Liver (tissue), 9 donors: ENCODE data around the gene GFM1. TPM values are rescaled to one million over a fixed set of nuclear protein-coding genes. Genes with fewer than 3 reads are reported as not detected.

Experiments
- DNase-seq: peaks from one replicate; pipeline ENCODE4 v3.0.0-alpha.2; 2017; ENCODE audit warnings: low spot score
- H3K27ac ChIP-seq, 2 donors: one replicate each; pipeline ENCODE4 v1.7.0; 2013; ENCODE audit warnings: inconsistent platforms in 2 of 2, low read length in 2 of 2, control low read depth in 1 of 2, low read depth in 1 of 2, mild to moderate bottlenecking in 1 of 2
- H3K27me3 ChIP-seq, 4 donors: one replicate each; pipeline versions ENCODE4 v1.6.1 to v1.7.0; 2013; ENCODE audit warnings: low read length in 3 of 4, inconsistent platforms in 1 of 4, mild to moderate bottlenecking in 1 of 4, moderate library complexity in 1 of 4; ENCODE audit not compliant: control insufficient read depth in 4 of 4, insufficient read depth in 4 of 4
- H3K36me3 ChIP-seq, 4 donors: one replicate each; pipeline versions ENCODE4 v1.6.1 to v1.7.0; 2013; ENCODE audit warnings: low read length in 3 of 4, mild to moderate bottlenecking in 3 of 4, low read depth in 1 of 4, moderate library complexity in 1 of 4; ENCODE audit not compliant: control insufficient read depth in 4 of 4, insufficient read depth in 3 of 4
- H3K4me1 ChIP-seq, 4 donors: one replicate each; pipeline versions ENCODE4 v1.6.1 to v1.7.0; 2013; ENCODE audit warnings: low read length in 3 of 4, mild to moderate bottlenecking in 3 of 4, moderate library complexity in 1 of 4; ENCODE audit not compliant: control insufficient read depth in 4 of 4, insufficient read depth in 4 of 4
- H3K4me3 ChIP-seq, 3 donors: one replicate each; pipeline versions ENCODE4 v1.6.1 to v1.7.0; 2013; ENCODE audit warnings: low read length in 3 of 3, control low read depth in 1 of 3, low read depth in 1 of 3, mild to moderate bottlenecking in 1 of 3
- H3K9ac ChIP-seq, 2 donors: one replicate each; pipeline ENCODE4 v1.7.0; 2013; ENCODE audit warnings: low read length in 2 of 2, mild to moderate bottlenecking in 2 of 2, moderate library complexity in 2 of 2, control low read depth in 1 of 2, low read depth in 1 of 2
- H3K9me3 ChIP-seq, 4 donors: one replicate each; pipeline versions ENCODE4 v1.6.1 to v1.7.0; 2013; ENCODE audit warnings: low read length in 3 of 4; ENCODE audit not compliant: control insufficient read depth in 4 of 4
- EGR1 ChIP-seq, 2 donors: IDR thresholded peaks; 2 replicates each; pipeline ENCODE4 v1.6.1; 2016 to 2018; ENCODE audit warnings: antibody characterized with exemption in 2 of 2, low read depth in 2 of 2
- GABPA ChIP-seq, 2 donors: IDR thresholded peaks in 1 of 2; conservative IDR thresholded peaks in 1 of 2; 2 replicates each; pipeline ENCODE4 v1.6.1; 2016; ENCODE audit warnings: antibody characterized with exemption in 2 of 2, mild to moderate bottlenecking in 1 of 2, moderate library complexity in 1 of 2
- HNF4G ChIP-seq: IDR thresholded peaks from 2 replicates; pipeline ENCODE4 v1.6.1; 2016; ENCODE audit warnings: antibody characterized with exemption
- JUND ChIP-seq, 2 donors: IDR thresholded peaks; 2 replicates each; pipeline ENCODE4 v1.6.1; 2016; ENCODE audit warnings: antibody characterized with exemption in 2 of 2
- NR2F2 ChIP-seq: IDR thresholded peaks from 2 replicates; pipeline ENCODE4 v1.6.1; 2016; ENCODE audit warnings: antibody characterized with exemption
- REST ChIP-seq: IDR thresholded peaks from 2 replicates; pipeline ENCODE4 v1.6.1; 2016; ENCODE audit warnings: antibody characterized with exemption, mild to moderate bottlenecking
- YY1 ChIP-seq: IDR thresholded peaks from 2 replicates; pipeline ENCODE4 v1.6.1; 2016; ENCODE audit warnings: antibody characterized with exemption, mild to moderate bottlenecking
- ZBTB33 ChIP-seq: IDR thresholded peaks from 2 replicates; pipeline ENCODE4 v1.6.1; 2016; ENCODE audit warnings: antibody characterized with exemption
- WGBS: extraction: QIAGEN DNeasy Blood & Tissue Kit; methylation state at CpG from one replicate; pipeline ENCODE4 v1.1.7; 2013; 5-methylcytosine and 5-hydroxymethylcytosine counted together
- polyA plus RNA-seq, 2 donors: library from polyadenylated mRNA; stranded (reverse) in 1 of 2; unstranded in 1 of 2; fragments of 200-250 nt in 1 of 2; fragments of >200 nt in 1 of 2; fragmentation: Nextera tagmentation in 1 of 2; extraction: Ambion mirVana in 1 of 2; gene quantifications; one replicate each; pipeline versions ENCODE4 v1.2.1 to v1.2.3, GENCODE V29; 2013 to 2015
- total RNA-seq, 2 donors: library from RNA; depleted of rRNA; stranded (reverse); fragments of >200 nt; gene quantifications; one replicate each; pipeline ENCODE4 v1.2.3, GENCODE V29; 2014
- donor health status: healthy.
- donor health status: healthy.
- donor health status: healthy.
- donor health status: healthy.
- donor health status: healthy.

The GFM1 gene
- total and polyA plus RNA-seq, 4 donors, result 33.8 to 73.2 (median 35.8) TPM

GRCh38 chr3:158709666-158710083 lies 65.3 kb downstream of the GFM1 start:
- 92% methylated on average over 4 of the region's 4 CpGs for WGBS
- no peak for DNase-seq
- no peak overlapping the region for H3K27ac ChIP-seq
- no peaks in the 10 kb centered on the region for H3K9me3 ChIP-seq
- no peak overlapping the region for H3K4me3 ChIP-seq
- peaks cover 0 to 5% (median 3%) of the 10 kb centered on the region in 4 donors for H3K36me3 ChIP-seq
- no peak overlapping the region for H3K9ac ChIP-seq
- TF ChIP-seq GABPA (IDR thresholded peaks at IDR 0.05 in 1 of 2, conservative IDR thresholded peaks at IDR 0.05 in 1 of 2) (no peak), ZBTB33 (no peak), NR2F2 (no peak), EGR1 (IDR thresholded peaks at IDR 0.05; ENCODE audit: low read depth in 2 of 2) (no peak), HNF4G (no peak)
- no peaks in the 10 kb centered on the region for H3K4me1 ChIP-seq
- no peaks in the 10 kb centered on the region for H3K27me3 ChIP-seq

GRCh38 chr3:158710601-158711000 lies 66.3 kb downstream of the GFM1 start:
- Histone ChIP-seq H3K27ac (no peak overlapping the region), H3K36me3 (peaks cover 0 to 5% (median under 1%) of the 10 kb centered on the region in 4 donors), H3K9ac (no peak overlapping the region), H3K27me3 (no peaks in the 10 kb centered on the region), H3K9me3 (no peaks in the 10 kb centered on the region), H3K4me3 (no peak overlapping the region), H3K4me1 (no peaks in the 10 kb centered on the region)
- 93% methylated on average over 4 of the region's 4 CpGs for WGBS
- DNase-seq, result no peak
- no peak for TF ChIP-seq YY1

- no peak for TF ChIP-seq ZBTB33
- no peak for TF ChIP-seq REST
- TF ChIP-seq JUND (IDR thresholded peaks at IDR 0.05), result peak in 1 of 2 donors; percentile 24
- Histone ChIP-seq H3K9me3 (no peaks in the 10 kb centered on the region), H3K36me3 (peaks cover 0 to 5% (median under 1%) of the 10 kb centered on the region in 4 donors), H3K27me3 (no peaks in the 10 kb centered on the region), H3K4me3 (no peak overlapping the region), H3K4me1 (no peaks in the 10 kb centered on the region), H3K27ac (no peak overlapping the region), H3K9ac (no peak overlapping the region)
- WGBS, result 76% methylated on average over 1 of the region's 1 CpG
- no peak for DNase-seq
These were observed 67.6 kb downstream of the GFM1 start for GRCh38 chr3:158711886-158712285.
